ENCODE results near the gene DNAJB1. TPM values are rescaled to one million over a fixed set of nuclear protein-coding genes. Genes with fewer than 3 reads are reported as not detected.

Gene DNAJB1
- total and polyA plus RNA-seq, 4 donors: 72.2 to 171 (median 94.5) TPM

GRCh38 chr19:14545716-14546082 lies 27.5 kb upstream of the DNAJB1 start:
- ATAC-seq (ENCODE audit: insufficient read depth, low FRiP score) (no peak), DNase-seq (no peak)
- Histone ChIP-seq H3K27me3 (ENCODE audit: control insufficient read depth in 3 of 3, insufficient read depth in 3 of 3, low read length in 2 of 3) (no peaks in the 10 kb centered on the region), H3K9ac (ENCODE audit: insufficient read depth in 1 of 2, low read length in 2 of 2) (no peak overlapping the region), H3K36me3 (ENCODE audit: control insufficient read depth in 4 of 4, insufficient read depth in 4 of 4, low read length in 4 of 4) (peaks cover 0 to 7% (median under 1%) of the 10 kb centered on the region in 4 donors), H3K9me3 (ENCODE audit: control insufficient read depth in 4 of 4, insufficient read depth in 3 of 4, low read length in 3 of 4) (no peaks in the 10 kb centered on the region), H3K27ac (ENCODE audit: low read depth in 1 of 2, low read length in 1 of 2) (no peak overlapping the region), H3K4me3 (no peak overlapping the region), H3K4me1 (ENCODE audit: control insufficient read depth in 5 of 5, insufficient read depth in 5 of 5, low read length in 5 of 5) (peaks cover 0 to 11% (median 3%) of the 10 kb centered on the region in 5 donors)
- WGBS, 2 donors: 86 to 91% methylated on average over 9 of the region's 9 CpGs
- TF ChIP-seq CTCF (IDR thresholded peaks at IDR 0.05; ENCODE audit: control extremely low read depth, extremely low read depth): no peak

DNA sequence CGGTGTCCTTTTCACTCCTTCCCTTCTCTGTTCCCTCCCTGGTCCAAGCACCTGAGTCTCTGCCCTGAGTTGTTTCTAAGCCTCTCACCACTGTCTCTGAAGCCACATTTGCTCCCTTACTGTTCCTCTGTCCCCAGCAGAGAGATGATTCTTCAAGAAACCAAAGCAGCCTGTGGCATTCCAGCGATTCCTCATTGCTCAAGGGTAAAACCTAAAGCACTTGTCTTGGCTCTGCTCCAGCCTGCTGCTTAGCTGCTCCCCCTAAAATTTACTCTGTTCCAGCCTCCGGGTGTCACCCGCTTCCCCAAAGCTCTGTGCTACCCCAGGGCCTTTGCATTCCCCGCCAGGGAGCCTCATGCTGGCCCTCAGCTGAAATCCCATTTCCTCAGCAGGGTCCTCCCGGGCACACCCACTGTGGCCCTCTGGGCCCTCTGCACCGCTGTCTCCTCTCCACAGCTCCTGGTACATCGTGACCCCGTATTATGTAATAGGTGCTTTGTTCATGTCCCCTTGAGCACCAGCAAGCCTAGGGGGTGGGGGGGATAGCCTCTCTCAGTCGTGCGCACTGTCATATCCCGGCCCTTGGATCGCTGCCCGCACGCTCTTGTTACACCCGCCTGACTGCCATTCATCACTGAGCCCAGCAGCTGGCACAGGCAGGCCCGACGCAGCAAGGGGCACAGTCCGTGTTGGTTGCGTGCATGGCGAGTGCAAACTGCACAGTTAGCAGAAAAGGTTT lies 26.9 kb upstream of the DNAJB1 start:
- Histone ChIP-seq H3K27me3 (ENCODE audit: control insufficient read depth in 3 of 3, insufficient read depth in 3 of 3, low read length in 2 of 3) (no peaks in the 10 kb centered on the region), H3K4me3 (no peak overlapping the region), H3K9ac (ENCODE audit: insufficient read depth in 1 of 2, low read length in 2 of 2) (no peak overlapping the region), H3K9me3 (ENCODE audit: control insufficient read depth in 4 of 4, insufficient read depth in 3 of 4, low read length in 3 of 4) (no peaks in the 10 kb centered on the region), H3K36me3 (ENCODE audit: control insufficient read depth in 4 of 4, insufficient read depth in 4 of 4, low read length in 4 of 4) (peaks cover 0 to 6% (median under 1%) of the 10 kb centered on the region in 4 donors), H3K27ac (ENCODE audit: low read depth in 1 of 2, low read length in 1 of 2) (no peak overlapping the region), H3K4me1 (ENCODE audit: control insufficient read depth in 5 of 5, insufficient read depth in 5 of 5, low read length in 5 of 5) (peaks cover 0 to 9% (median 3%) of the 10 kb centered on the region in 5 donors)
- ATAC-seq (ENCODE audit: insufficient read depth, low FRiP score) (no peak), DNase-seq (no peak)
- TF ChIP-seq CTCF (IDR thresholded peaks at IDR 0.05; ENCODE audit: control extremely low read depth, extremely low read depth): no peak
- 69 to 76% methylated on average over 21 of the region's 21 CpGs for whole genome bisulfite sequencing, 2 donors

- 87 to 88% methylated on average over 5 of the region's 5 CpGs for WGBS, 2 donors
- ATAC-seq (ENCODE audit: insufficient read depth, low FRiP score): no peak
- Histone ChIP-seq H3K4me1 (ENCODE audit: control insufficient read depth in 5 of 5, insufficient read depth in 5 of 5, low read length in 5 of 5) (peaks cover 0 to 9% (median 3%) of the 10 kb centered on the region in 5 donors), H3K27ac (ENCODE audit: low read depth in 1 of 2, low read length in 1 of 2) (no peak overlapping the region), H3K9me3 (ENCODE audit: control insufficient read depth in 4 of 4, insufficient read depth in 3 of 4, low read length in 3 of 4) (no peaks in the 10 kb centered on the region), H3K4me3 (no peak overlapping the region), H3K27me3 (ENCODE audit: control insufficient read depth in 3 of 3, insufficient read depth in 3 of 3, low read length in 2 of 3) (no peaks in the 10 kb centered on the region), H3K36me3 (ENCODE audit: control insufficient read depth in 4 of 4, insufficient read depth in 4 of 4, low read length in 4 of 4) (peaks cover 0 to 3% (median under 1%) of the 10 kb centered on the region in 4 donors), H3K9ac (ENCODE audit: insufficient read depth in 1 of 2, low read length in 2 of 2) (no peak overlapping the region)
- TF ChIP-seq CTCF (IDR thresholded peaks at IDR 0.05; ENCODE audit: control extremely low read depth, extremely low read depth): no peak
- DNase-seq: no peak
Measured at GRCh38 chr19:14544047-14544446, 25.9 kb upstream of the DNAJB1 start.

All from lung (tissue), 12 donors.